Suppressor macrophage treated with lipopolysaccharide for 1 hour (primary cell): ENCODE data around the gene ZBTB7C.
A peak's percentile ranks its signal among the peaks of the same experiment; 100 is the strongest.

Source experiments
- DNase-seq, 3 donors: peaks; one replicate each; pipeline ENCODE4 v3.0.0-alpha.2; 2020 to 2022

ZBTB7C gene

DNA sequence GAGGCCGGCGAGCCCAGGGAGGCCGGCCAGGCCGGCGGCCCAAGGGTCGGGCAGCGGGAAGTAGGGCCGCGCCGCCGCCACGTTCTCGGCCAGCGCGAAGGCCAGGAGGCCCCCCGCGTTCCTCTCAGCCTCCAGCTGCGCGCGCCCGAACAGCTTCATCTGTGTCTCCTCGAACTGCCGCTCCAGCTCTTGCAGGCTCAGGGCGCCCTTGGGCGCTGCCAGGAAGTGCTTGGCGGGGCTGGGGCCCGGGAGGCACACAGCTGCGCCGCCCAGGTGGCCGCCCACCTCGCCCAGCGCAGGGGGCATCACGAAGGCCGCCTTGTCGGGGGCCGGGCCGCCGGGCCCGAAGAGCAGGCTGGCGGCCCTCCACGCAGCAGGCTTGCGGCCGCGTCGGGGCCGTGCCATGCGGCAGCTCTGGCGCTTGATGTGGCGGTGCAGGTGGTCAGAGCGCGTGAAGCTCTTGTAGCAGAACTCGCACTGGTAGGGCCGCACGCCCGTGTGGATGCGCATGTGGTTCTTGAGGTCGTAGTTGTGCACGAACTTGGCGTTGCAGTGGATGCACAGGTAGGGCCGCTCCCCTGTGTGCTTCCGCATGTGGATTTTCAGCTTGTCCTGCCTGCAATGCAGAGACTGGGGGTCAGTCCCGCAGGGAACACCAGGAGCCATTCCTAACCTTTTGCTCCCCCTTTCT, 379.7 kb downstream of the ZBTB7C start:
- DNase-seq = no peak

DNA sequence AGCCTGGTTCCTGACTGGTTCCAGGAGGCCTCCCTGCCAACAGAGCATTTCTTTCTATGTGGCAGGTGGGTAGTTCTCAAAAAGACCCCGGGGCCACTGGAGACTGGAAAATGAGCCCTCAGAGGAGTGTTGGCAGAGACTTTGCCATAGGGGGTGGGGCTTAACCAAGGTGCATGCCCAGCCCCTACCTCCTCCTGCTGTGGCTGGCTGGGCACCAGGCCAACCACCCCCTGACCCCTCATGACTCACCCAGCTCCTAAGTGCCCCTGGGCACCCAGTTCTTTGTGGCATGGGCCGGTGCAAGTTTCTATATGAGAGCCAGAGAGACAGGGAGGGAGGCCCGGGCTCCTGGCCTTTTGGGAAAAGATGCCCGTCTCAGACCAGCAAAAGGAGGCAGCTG, 380.5 kb downstream of the ZBTB7C start:
- DNase-seq = no peak

DNA sequence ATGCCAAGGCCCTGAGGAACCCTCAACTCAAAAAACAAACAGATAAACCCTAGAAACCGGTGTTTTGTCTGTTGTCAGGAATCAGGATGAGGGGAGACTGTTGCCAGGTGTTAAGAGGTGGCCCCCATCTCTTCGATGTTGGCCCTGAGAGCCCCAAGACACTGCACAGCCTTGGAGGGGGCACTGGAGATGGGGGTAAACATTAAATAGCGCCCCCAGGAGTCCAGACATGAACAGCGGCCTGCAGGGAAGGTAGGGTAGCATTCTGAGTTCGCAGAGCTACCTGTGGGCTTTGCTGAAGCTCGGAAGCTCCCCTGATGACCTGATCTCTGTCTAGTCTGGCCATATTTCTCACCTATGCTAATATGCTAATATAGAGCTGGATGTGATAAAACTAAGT, 381.1 kb downstream of the ZBTB7C start:
- DNase-seq = no peak

DNA sequence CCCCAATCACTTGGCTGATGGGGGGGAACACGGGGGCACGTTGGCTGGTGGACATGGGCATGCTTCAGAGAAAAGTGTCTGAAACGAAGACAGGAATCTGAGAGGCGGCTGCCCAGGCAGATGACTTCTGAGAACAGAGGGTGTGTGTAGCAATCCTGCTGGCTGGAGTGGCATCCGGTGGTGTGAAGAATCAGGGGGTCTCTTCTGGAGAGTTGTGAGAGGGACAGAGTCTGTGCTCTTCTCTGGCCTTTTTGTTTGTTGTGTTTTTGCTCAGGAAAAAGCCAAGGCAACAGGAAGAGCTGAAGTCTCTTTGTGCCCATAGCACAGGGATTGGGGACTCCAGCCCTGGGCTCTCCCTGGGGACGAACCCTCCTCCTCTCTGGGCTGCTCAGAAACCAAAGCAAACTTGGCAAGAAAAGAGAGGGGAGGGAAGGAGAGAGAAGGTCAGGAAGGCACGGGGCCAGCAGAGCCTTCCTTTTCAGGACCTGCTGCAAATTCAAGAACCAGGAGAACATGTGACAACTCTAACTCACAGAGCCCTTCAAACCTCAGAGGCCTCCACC, 381.7 kb downstream of the ZBTB7C start:
- DNase-seq = no peak

DNA sequence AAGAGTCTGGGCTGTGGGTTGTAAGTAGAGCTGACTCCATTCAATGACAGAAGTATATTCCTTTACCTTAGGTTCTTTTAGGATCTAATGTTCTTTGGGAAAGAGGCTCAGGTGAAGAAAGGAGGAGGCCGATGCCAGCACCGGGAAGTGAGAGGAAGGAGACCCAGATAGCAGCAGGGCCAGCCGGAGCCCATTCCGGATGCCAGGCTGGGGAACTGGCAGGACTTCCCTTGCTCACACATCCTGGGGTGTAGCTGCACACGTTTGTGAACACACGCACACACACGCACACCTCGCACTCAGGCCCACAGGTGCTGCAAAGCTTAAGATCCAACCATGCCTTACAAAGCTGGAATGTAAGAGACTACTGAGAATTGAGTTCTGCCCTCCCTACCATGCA, 383.0 kb downstream of the ZBTB7C start:
- no peak for DNase-seq

GRCh38 chr18:48024881-48025660, 384.1 kb downstream of the ZBTB7C start:
- DNase-seq = peak in 2 of 3 donors; percentile 29 to 34

- DNase-seq = no peak
These were observed 385.1 kb downstream of the ZBTB7C start for GRCh38 chr18:48024009-48024512.

- peak in 2 of 3 donors; percentile 32 to 47 for DNase-seq
These were observed 385.7 kb downstream of the ZBTB7C start for GRCh38 chr18:48023334-48024008.

DNA sequence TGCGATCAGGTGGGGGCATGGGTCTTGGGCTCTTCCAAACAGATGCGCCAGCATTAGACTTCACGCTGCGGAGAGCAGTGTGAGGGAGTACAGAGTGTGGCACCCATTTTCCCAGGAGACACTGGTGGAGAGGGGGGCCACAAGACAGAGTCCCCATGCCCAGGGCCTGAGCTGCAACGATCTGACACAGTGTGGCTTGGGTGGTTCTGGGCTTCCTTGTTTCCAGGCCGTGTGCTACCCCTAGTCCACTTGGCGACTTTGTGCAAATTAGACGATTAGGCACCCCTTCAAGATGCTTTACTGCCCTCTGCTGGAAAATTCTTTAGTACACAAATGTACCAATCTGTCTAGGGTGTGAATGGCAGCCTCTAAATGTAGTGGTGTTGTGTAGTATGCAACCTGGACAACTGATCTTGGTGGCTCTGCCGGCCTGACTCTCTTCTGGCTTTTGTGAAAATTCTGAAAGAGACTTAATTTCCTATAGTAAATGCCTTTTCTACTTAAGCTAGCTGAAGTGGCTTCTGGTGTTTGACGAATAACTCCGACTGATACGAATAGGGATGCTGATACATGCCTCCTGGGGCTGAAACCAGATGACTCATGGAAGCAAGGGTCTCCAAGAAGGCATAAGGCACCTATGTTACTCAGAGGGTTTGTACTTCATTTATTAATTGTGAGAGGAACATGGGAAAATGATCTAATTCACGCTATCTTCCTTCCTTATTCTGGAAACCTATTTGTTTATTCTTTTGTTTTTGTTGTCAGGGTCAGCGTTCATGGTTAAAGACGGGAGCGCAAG, 386.5 kb downstream of the ZBTB7C start:
- DNase-seq = peak; percentile 88 to 94 (median 88)

- DNase-seq = no peak
These were observed 387.2 kb downstream of the ZBTB7C start for GRCh38 chr18:48022021-48022420.

DNA sequence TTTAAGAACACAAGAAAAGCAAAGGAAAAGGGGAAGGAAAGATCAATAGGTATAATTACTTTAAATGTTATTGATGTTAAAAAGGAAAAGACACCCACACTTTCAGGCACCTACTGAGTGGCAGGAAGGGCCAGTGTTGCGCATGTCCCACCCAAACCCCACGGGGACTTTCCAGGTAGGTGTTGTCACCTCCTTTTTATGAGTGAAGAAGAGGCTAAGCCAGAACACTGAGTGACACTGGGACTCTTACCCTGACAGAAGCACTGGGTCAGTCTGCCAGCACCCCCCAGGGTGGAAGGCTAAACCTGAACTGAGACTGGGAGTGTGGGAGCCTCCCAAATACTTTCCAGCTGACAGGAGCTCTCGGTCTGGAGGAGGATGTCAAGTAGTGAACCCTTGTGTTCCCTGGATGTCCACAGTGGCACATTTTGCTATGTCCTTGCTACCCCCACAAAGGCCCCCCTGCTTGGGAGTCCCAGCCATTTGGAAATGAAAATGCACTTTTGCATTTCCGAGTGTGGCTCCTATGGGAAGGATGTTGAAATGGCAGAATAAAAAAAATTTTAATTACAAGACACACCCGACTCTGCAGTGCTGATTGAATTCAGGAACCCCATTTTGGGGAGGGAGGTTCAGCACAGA, 387.8 kb downstream of the ZBTB7C start:
- peak; percentile 26 to 43 (median 35) for DNase-seq

GRCh38 chr18:48020337-48021250, 388.6 kb downstream of the ZBTB7C start:
- DNase-seq = no peak

- DNase-seq = peak; percentile 37 to 50 (median 44)
These were observed 389.4 kb downstream of the ZBTB7C start for GRCh38 chr18:48019557-48020325.

- peak; percentile 28 to 38 (median 33) for DNase-seq
These were observed 390.3 kb downstream of the ZBTB7C start for GRCh38 chr18:48018851-48019250.

- DNase-seq = no peak
These were observed 391.5 kb downstream of the ZBTB7C start for GRCh38 chr18:48017635-48018034.

DNA sequence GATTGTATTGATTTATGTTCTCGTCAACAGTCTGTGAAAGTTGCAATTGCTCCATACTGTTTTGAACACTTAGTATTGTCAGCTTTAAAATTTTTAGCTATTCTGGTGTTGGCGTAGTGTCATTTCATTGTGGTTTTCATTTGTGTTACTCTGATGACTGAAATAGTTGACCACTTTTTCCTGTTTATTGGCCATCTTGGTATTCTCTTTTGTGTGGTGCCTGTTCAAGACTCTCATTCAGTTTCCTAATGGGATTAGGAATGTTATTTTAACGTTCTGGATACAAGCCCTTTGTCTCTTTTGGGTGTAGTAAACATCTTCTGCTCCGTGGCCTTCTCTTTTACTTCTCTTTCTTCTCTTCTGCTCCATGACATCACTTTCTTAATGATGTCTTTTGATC, 396.0 kb downstream of the ZBTB7C start:
- no peak for DNase-seq

- no peak for DNase-seq
These were observed 397.2 kb downstream of the ZBTB7C start for GRCh38 chr18:48011926-48012465.

DNA sequence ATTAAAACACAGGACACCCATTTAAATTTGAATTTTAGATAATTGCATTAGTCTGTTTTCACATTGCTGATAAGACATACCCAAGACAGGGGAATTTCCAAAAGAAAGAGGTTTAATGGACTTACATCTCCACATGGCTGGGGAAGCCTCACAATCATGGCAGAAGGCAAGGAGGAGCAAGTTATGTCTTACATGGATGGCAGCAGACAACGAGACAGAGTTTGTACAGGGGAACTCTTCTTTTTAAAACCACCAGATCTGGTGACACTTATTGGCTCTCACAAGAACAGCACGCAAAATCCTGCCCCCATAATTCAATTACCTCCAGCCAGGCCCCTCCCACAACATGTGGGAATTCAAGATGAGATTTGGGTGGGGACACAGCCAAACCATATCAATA, 398.9 kb downstream of the ZBTB7C start:
- DNase-seq = no peak

DNA sequence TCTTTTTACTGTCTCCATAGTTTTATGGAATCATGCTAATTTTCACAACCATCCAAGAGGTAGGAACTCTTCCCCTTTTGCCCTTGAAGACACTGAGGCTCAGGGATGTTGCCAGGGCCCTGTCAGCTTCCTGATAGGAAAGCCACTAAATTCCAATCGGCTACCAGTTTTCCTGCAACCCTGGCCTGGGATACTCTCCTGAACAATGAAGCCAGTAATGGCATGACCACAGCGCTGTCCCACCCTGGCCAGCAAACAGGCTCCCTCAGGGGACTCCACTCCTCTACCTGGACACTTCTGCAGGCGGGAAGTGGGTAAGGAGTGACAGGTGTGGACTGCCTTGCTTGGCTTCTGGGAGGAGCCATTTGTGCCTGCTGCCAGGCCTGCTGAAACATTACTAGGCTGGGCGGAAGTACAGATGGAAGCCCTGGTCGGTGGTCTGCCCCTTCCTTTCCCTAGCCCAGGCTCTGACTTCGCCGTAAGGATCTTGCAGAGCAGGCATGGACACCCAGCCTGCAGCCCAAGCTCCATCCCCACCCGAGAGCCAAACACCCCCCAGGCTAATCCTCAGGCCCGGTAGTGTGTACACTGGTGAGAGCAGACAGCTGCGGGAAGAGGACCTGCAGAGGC, 400.0 kb downstream of the ZBTB7C start:
- no peak for DNase-seq
